ENCODE data around the gene PPP1R7.

DNA sequence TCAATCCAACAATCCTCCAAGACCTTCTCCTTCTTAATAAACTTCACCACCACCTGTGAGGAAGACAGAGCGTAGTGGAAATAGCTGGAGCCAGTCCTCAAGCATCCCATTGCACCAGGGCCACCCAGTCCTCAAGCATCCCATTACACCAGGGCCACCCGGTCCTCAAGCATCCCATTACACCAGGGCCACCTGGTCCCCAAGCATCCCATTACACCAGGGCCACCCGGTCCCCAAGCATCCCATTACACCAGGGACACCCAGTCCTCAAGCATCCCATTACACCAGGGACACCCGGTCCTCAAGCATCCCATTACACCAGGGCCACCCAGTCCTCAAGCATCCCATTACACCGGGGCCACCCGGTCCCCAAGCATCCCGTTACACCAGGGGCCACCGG is 34.9 kb upstream of the PPP1R7 start:
- TF ChIP-seq CTCF (IDR thresholded peaks at IDR 0.05 in 8 of 11, conservative IDR thresholded peaks at IDR 0.05 in 3 of 11): no peak
- TF ChIP-seq POLR2AphosphoS5 (IDR thresholded peaks at IDR 0.05): no peak
- no peak for TF ChIP-seq POLR2A (IDR thresholded peaks at IDR 0.05)
